Measurements from ENCODE around the gene ADAT2.
"Not testable (repeated sequence)": the region's sequence is repeated elsewhere in the genome, so short reads cannot be mapped to it uniquely, and the experiment has no call there.

ADAT2 gene

DNA sequence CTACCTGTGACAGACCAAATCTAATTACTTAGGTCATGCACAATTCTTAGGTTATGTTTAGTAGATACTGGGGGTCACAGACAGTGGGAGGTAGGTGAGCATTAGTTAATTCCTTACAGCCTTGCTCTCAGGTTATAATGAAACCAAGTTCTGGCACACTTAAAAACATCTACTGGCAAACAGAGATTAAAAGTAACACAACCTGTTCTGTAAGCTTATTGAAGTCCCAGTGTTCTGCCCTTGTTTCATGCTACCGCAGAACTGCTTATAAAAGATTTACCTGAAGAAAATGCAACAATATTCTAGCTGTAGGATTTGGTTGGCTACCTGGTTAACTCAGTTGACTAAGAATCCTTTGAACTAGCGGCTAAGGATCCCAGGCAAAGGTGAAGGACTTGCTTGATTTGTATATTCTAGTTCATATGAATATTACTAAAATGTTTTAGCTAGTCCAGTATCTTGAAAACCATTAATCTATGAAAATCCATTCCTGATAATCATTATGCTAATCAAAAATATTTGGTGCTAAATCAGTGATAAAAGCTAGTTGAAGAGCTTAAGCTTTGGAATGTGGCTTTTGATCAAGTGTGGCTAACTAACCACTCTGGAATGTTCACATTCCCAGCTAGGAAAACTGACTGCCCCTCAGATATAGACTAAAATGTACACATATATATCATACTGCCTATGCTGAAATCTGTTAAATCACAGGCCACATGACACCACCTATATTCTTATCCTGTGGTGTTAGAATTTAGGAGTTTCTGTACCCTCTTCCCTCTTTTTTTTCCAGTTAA, 7.3 kb upstream of the ADAT2 start:
- peaks cover 3% of the 10 kb centered on the region for H3K36me3 ChIP-seq (replicated peaks)
- no peak overlapping the region for H3K4me3 ChIP-seq
- in situ Hi-C loops (cut with MboI; ENCODE audit: low sequenced_read_pairs): no loop called here
- H3K27me3 ChIP-seq (ENCODE audit: low read depth): no peaks in the 10 kb centered on the region
- no peak for DNase-seq (ENCODE audit: low spot score in 2 of 2)
- H3K4me1 ChIP-seq: no peaks in the 10 kb centered on the region
- H3K9me3 ChIP-seq: no peaks in the 10 kb centered on the region

DNA sequence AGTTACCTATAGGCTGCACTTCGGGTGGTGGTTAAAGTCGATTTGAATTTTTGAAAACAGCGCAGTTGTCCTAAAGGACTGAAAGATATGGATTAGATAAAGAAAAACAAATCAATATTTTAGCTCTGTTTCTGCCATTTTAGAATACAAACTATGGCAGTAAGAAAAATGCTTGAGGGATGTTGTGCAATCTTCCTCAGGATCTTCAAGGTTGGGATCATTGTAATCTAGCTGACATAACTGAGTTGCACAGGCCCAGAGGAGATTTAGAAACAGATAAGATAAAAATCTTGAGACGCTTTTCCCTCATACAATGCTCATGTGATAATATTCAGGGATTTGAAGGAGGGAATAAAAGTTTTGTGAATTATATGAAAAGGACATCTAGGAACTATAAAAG, 1.0 kb upstream of the ADAT2 start:
- in situ Hi-C loops (cut with MboI; ENCODE audit: low sequenced_read_pairs): no loop called here
- DNase-seq (ENCODE audit: low spot score in 2 of 2): no peak
- Histone ChIP-seq H3K9me3 (no peaks in the 10 kb centered on the region), H3K4me1 (peaks cover 2% of the 10 kb centered on the region), H3K27me3 (ENCODE audit: low read depth) (no peaks in the 10 kb centered on the region), H3K36me3 (replicated peaks) (peaks cover 3% of the 10 kb centered on the region), H3K4me3 (peak overlapping the region; percentile 75)

DNA sequence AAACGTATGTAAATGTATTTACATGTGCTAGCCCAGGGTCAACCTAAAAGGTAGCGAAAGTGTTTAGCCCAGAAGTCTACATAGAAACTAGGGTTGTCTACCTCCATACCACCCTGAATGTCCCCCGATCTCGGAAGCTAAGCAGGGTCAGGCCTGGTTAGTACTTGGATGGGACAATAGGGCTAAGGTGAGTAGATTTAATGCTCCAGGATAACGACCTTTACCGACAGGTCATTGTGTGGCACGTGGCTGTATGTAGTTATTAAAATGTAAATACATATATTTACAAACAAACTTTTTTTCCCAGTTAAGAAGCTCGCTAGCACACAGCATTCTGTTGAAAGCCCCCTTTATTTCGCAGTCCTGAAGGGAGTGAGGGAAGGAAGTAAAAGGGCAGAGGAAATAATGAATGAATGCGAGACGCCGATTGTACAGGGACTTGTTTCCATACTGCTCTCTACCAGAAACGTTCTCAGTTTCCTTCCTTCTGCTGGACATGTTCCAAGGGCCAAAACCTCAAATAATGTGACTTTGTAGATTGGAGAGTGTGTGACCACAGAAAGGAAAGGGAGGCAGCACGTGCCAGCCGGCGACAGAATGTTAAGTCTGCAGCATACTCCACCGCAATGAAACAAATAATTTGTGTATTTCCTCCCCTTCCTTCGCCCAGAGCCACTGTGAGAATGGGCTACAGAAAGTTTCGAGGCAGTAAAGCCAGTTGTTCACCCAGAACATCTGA, 612 bp downstream of the ADAT2 start:
- Histone ChIP-seq H3K27me3 (ENCODE audit: low read depth) (no peaks in the 10 kb centered on the region), H3K4me1 (peaks cover 2% of the 10 kb centered on the region), H3K36me3 (replicated peaks) (peaks cover 3% of the 10 kb centered on the region), H3K4me3 (peak overlapping the region; percentile 75), H3K9me3 (no peaks in the 10 kb centered on the region)
- peak; percentile 6 to 31 for DNase-seq (ENCODE audit: low spot score in 2 of 2)
- in situ Hi-C loops (cut with MboI; ENCODE audit: low sequenced_read_pairs): no loop called here

DNA sequence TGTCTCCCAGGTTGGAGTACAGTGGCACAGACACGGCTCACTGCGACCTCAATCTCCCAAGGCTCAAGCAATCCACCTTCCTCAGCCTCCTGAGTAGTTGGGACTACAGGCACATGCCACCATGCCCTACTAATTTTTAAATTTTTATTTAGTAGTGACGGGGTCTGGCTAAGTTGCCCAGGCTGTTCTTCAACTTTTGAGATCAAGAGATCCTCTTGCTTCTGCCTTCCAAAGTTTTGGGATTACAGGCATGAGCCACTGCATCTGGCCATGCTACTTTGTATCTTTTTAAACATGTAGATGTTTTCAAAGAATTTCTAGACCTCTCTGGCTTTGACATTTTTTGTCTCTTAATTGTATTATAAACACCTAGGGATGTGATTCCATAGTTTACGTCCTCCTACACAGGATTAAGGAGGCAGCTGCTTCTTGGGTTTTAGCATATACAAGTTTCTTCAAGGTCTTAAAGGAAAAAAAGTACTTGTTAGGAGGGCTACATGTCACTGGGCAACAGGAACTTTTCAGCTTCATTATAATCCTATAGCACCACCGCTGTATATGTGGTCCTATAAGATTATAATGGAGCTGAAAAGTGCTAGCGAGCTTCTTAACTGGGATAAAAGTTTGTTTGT, 1.3 kb downstream of the ADAT2 start:
- Histone ChIP-seq H3K9me3 (no peaks in the 10 kb centered on the region), H3K4me3 (peak overlapping the region; percentile 75), H3K4me1 (peaks cover 2% of the 10 kb centered on the region), H3K36me3 (replicated peaks) (peaks cover under 1% of the 10 kb centered on the region), H3K27me3 (ENCODE audit: low read depth) (no peaks in the 10 kb centered on the region)
- in situ Hi-C loops (cut with MboI; ENCODE audit: low sequenced_read_pairs): no loop called here
- DNase-seq (ENCODE audit: low spot score in 2 of 2): peak in 1 of 2 experiments; percentile 16

- H3K4me1 ChIP-seq; in situ Hi-C loops (cut with MboI; ENCODE audit: low sequenced_read_pairs); DNase-seq (ENCODE audit: low spot score in 2 of 2); H3K27me3 ChIP-seq (ENCODE audit: low read depth); H3K36me3 ChIP-seq (replicated peaks); H3K9me3 ChIP-seq; H3K4me3 ChIP-seq: not testable (repeated sequence)
Observed at GRCh38 chr6:143447865-143448264, 2.6 kb downstream of the ADAT2 start.

DNA sequence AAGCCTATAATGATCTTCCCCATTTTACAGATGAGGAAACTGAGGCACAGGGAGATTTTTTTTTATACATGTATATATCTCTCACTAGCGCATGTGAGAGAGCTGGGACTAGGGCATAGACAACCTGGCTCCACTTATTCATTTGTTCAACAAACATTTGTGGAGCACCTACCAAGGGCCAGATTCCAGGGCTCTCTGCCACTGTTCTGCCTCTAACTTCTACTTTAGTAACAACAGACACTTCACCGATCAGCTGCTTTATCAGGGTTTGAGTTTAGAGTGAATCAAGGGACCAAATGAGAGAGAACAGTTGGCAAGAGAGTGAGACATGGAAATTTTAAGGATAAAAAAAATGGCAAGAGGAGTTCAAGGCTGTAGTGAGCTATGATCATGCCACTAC, 7.4 kb downstream of the ADAT2 start:
- Histone ChIP-seq H3K4me1 (no peaks in the 10 kb centered on the region), H3K9me3 (no peaks in the 10 kb centered on the region), H3K4me3 (no peak overlapping the region), H3K27me3 (ENCODE audit: low read depth) (no peaks in the 10 kb centered on the region), H3K36me3 (replicated peaks) (peaks cover 10% of the 10 kb centered on the region)
- in situ Hi-C loops (cut with MboI; ENCODE audit: low sequenced_read_pairs): no loop called here
- DNase-seq (ENCODE audit: low spot score in 2 of 2): no peak

DNA sequence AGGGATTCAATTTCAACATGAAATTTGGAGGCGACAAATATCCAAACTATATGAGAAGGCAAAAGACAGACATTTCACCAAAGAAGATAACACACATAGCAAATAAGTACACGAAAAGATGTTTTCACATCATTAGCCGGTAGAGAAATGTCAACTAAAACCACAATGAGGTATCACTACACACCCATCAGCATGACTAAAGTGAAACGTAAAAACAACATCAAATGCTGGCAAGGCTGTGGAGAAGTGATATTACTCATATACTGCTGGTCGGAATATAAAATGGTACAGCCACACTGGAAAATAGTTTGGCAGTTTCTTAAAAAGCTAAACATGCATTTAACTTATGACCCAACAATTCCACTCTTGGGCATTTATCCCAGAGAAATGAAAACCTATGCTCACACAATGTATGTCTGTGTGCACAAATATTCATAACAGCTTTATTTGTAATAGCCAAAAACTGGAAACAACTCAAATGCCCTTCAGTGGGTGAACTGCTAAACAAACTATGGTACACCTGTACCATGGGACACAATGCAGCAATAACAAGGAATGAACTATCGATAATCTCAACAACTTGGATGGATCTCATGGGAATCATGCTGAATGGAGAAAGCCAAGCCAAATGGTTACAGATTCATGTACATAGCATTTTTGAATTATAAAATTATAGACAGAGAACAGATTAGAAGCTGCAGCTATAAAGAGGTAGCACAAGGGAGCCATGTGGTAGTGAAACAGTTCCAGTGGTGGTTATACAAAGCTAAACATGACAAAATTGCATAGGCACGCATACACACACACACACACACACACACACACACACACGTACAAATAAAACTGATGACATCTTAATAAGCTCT, 8.6 kb downstream of the ADAT2 start:
- in situ Hi-C loops (cut with MboI; ENCODE audit: low sequenced_read_pairs): no loop called here
- Histone ChIP-seq H3K4me3 (no peak overlapping the region), H3K9me3 (no peaks in the 10 kb centered on the region), H3K36me3 (replicated peaks) (peaks cover 20% of the 10 kb centered on the region), H3K27me3 (ENCODE audit: low read depth) (no peaks in the 10 kb centered on the region), H3K4me1 (no peaks in the 10 kb centered on the region)
- no peak for DNase-seq (ENCODE audit: low spot score in 2 of 2)

GRCh38 chr6:143441010-143441409, 9.5 kb downstream of the ADAT2 start:
- H3K9me3 ChIP-seq: no peaks in the 10 kb centered on the region
- in situ Hi-C loops (cut with MboI; ENCODE audit: low sequenced_read_pairs): no loop called here
- no peak for DNase-seq (ENCODE audit: low spot score in 2 of 2)
- H3K36me3 ChIP-seq (replicated peaks): peaks cover 25% of the 10 kb centered on the region
- H3K27me3 ChIP-seq (ENCODE audit: low read depth): no peaks in the 10 kb centered on the region
- no peaks in the 10 kb centered on the region for H3K4me1 ChIP-seq
- H3K4me3 ChIP-seq: no peak overlapping the region

DNA sequence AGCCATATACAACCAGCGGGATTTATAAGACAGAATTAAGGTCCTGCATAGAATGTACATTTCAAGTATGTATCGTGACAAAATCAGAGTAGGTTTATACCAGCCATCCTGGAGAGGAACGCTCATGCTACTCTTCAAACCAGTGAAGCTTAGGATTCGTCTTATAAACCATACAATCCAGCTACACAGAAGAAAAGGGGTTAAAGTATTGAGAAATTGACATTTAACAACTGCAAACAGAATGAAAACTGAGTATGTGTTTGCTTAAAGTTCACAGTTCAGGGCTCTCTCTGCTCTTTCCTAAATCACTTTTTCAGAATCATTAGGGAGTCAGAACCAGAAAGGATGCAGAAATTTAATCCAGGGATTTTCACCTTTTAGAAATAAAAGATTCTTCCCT, 17.9 kb downstream of the ADAT2 start:
- in situ Hi-C loops (cut with MboI; ENCODE audit: low sequenced_read_pairs): no loop called here
- DNase-seq (ENCODE audit: low spot score in 2 of 2): no peak
- Histone ChIP-seq H3K36me3 (replicated peaks) (peaks cover 38% of the 10 kb centered on the region), H3K9me3 (no peaks in the 10 kb centered on the region), H3K4me1 (no peaks in the 10 kb centered on the region), H3K27me3 (ENCODE audit: low read depth) (no peaks in the 10 kb centered on the region), H3K4me3 (no peak overlapping the region)

DNA sequence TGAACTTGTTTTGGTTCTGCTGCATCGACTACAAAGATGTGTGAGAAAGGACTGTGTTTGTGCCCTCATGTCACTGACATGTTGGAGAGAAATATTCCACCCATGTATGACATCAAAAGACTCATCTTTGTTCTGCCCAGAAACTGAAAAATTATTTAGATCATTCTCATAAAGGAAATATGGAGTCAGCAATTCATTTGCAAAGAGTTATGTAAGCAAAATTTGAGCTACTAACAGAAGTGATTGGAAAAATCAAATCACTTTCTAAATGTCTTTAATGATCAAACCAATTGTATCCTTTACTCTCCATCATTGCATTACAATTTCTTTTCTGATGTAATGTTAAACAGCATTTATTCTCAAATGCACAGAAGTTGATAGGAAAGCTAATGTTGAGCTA, 19.3 kb downstream of the ADAT2 start:
- no peaks in the 10 kb centered on the region for H3K9me3 ChIP-seq
- peaks cover 29% of the 10 kb centered on the region for H3K36me3 ChIP-seq (replicated peaks)
- in situ Hi-C loops (cut with MboI; ENCODE audit: low sequenced_read_pairs): no loop called here
- DNase-seq (ENCODE audit: low spot score in 2 of 2): no peak
- H3K4me1 ChIP-seq: no peaks in the 10 kb centered on the region
- no peaks in the 10 kb centered on the region for H3K27me3 ChIP-seq (ENCODE audit: low read depth)
- H3K4me3 ChIP-seq: no peak overlapping the region

DNA sequence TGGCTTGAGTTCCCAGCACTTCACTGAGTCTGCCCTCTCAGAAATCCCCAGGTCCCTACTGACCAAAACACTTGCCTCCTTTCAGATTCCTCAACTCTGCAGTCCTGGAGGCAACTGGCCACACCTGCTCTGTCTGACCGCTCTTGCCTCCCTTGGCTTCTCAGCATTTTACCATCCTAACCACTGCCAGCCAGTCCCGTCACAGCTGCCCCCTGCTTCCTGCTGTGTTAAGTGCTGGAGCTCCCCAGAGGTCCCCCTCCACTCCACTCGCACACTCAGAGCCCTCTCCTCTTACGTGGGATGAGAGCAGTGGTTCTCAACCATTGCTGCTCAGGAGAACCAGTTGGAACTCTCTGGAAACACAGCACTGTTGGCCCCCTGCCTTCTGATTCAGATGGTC, 20.5 kb downstream of the ADAT2 start:
- in situ Hi-C loops (cut with MboI; ENCODE audit: low sequenced_read_pairs): no loop called here
- Histone ChIP-seq H3K4me3 (no peak overlapping the region), H3K4me1 (no peaks in the 10 kb centered on the region), H3K9me3 (no peaks in the 10 kb centered on the region), H3K27me3 (ENCODE audit: low read depth) (no peaks in the 10 kb centered on the region), H3K36me3 (replicated peaks) (peaks cover 27% of the 10 kb centered on the region)
- DNase-seq (ENCODE audit: low spot score in 2 of 2): no peak

DNA sequence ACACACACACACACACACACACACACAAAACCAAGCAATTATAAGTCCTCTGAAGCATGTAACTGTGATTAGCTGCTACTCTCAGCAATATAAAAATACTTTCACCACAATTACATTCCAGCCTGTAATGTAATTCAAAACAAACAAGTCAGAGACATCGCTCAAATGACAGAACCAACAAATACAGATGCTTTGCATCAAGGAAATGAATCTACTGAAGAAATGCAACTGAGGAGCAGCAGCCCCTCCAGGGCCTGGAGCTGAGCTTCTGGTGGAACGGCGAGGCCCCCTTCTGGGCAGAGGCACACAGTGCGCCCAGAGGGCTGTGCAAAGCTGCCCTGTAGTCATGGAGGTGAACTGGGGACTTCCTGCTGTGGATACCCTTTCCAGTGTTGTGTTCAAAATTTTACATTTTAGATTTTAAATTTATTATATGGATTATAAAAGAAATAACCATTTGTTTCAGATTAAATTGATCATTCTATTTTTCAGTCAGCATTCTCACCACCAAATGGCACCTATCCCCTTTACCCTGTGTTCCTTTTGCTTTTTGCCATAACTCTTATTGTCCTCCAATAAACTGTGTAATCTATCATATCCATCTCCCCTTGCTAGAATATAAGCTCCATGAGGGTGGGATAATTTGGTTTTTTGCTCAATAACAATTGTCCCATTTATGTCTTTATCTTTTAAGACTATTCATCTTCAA, 23.2 kb downstream of the ADAT2 start:
- Histone ChIP-seq H3K4me3 (no peak overlapping the region), H3K4me1 (no peaks in the 10 kb centered on the region), H3K36me3 (replicated peaks) (peaks cover 16% of the 10 kb centered on the region), H3K9me3 (no peaks in the 10 kb centered on the region), H3K27me3 (ENCODE audit: low read depth) (no peaks in the 10 kb centered on the region)
- in situ Hi-C loops (cut with MboI; ENCODE audit: low sequenced_read_pairs): no loop called here
- peak; percentile 49 to 81 for DNase-seq (ENCODE audit: low spot score in 2 of 2)

- Histone ChIP-seq H3K27me3 (ENCODE audit: low read depth) (no peaks in the 10 kb centered on the region), H3K9me3 (no peaks in the 10 kb centered on the region), H3K4me3 (no peak overlapping the region), H3K4me1 (no peaks in the 10 kb centered on the region), H3K36me3 (replicated peaks) (peaks cover 5% of the 10 kb centered on the region)
- no peak for DNase-seq (ENCODE audit: low spot score in 2 of 2)
- in situ Hi-C loops (cut with MboI; ENCODE audit: low sequenced_read_pairs): no loop called here
Observed at GRCh38 chr6:143426026-143426425, 24.5 kb downstream of the ADAT2 start.
